Neural progenitor cell (in vitro differentiated cells): Measurements from ENCODE around the gene PCGF5.
"Not testable (repeated sequence)": the region's sequence is repeated elsewhere in the genome, so short reads cannot be mapped to it uniquely, and the experiment has no call there.

ENCODE experiments used
- EZH2 ChIP-seq: fragments of 200-600 bp; sonication (generic); IDR thresholded peaks from 2 replicates; pipeline ENCODE4 v1.6.1; 2017; ENCODE audit warnings: antibody characterized with exemption, mild to moderate bottlenecking, moderate library complexity
- TF ChIP-seq, protein P1 (sequence below): fragments of 200-600 bp; sonication (generic); IDR thresholded peaks from 2 replicates; pipeline ENCODE4 v1.5.1; 2017; ENCODE audit warnings: antibody characterized with exemption, mild to moderate bottlenecking

DNA sequence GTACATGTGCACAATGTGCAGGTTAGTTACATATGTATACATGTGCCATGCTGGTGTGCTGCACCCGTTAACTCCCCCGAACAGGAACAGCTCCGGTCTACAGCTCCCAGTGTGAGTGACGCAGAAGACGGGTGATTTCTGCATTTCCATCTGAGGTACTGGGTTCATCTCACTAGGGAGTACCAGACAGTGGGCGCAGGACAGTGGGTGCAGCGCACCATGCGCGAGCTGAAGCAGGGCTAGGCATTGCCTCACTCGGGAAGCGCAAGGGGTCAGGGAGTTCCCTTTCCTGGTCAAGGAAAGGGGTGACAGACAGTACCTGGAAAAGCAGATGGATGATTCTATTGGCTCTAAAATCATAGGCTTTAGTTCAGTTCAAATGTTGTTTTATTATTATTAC is 32.5 kb upstream of the PCGF5 start:
- TF ChIP-seq, protein P1, sequence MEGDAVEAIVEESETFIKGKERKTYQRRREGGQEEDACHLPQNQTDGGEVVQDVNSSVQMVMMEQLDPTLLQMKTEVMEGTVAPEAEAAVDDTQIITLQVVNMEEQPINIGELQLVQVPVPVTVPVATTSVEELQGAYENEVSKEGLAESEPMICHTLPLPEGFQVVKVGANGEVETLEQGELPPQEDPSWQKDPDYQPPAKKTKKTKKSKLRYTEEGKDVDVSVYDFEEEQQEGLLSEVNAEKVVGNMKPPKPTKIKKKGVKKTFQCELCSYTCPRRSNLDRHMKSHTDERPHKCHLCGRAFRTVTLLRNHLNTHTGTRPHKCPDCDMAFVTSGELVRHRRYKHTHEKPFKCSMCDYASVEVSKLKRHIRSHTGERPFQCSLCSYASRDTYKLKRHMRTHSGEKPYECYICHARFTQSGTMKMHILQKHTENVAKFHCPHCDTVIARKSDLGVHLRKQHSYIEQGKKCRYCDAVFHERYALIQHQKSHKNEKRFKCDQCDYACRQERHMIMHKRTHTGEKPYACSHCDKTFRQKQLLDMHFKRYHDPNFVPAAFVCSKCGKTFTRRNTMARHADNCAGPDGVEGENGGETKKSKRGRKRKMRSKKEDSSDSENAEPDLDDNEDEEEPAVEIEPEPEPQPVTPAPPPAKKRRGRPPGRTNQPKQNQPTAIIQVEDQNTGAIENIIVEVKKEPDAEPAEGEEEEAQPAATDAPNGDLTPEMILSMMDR: not testable (repeated sequence)
- TF ChIP-seq EZH2: not testable (repeated sequence)
